Activated T-helper 17 cell treated with anti-CD3 and anti-CD28 coated beads, Interleukin-2, amount 50 U/mL, for 72 hours (primary cell): ENCODE measurements around the gene MEDAG. TPM values are rescaled to one million over a fixed set of nuclear protein-coding genes. Genes with fewer than 3 reads are reported as not detected.

Source experiments
- ATAC-seq: fragments of 150-1000 bp; cut with Tn5 transposase; replicated peaks from 2 replicates; pipeline ENCODE4 v1.10.0; 2021; ENCODE audit warnings: mild to moderate bottlenecking, moderate library complexity
- H3K27ac Mint-ChIP-seq: one replicate; pipeline ENCODE4 v1.8.0; 2022; ENCODE audit warnings: mixed read lengths
- H3K27me3 Mint-ChIP-seq: one replicate; pipeline ENCODE4 v1.8.0; 2022; ENCODE audit warnings: mixed read lengths
- H3K36me3 Mint-ChIP-seq: one replicate; pipeline ENCODE4 v1.8.0; 2022; ENCODE audit warnings: low read depth, mild to moderate bottlenecking, mixed read lengths
- H3K4me1 Mint-ChIP-seq: one replicate; pipeline ENCODE4 v1.8.0; 2022; ENCODE audit warnings: mixed read lengths
- H3K4me3 Mint-ChIP-seq: one replicate; pipeline ENCODE4 v1.8.0; 2022; ENCODE audit warnings: mild to moderate bottlenecking, mixed read lengths
- H3K9me3 Mint-ChIP-seq: one replicate; pipeline ENCODE4 v1.8.0; 2022; ENCODE audit warnings: mixed read lengths
- total RNA-seq, 2 donors: library from RNA; stranded (reverse); gene quantifications; one replicate each; pipeline ENCODE4 v1.2.3, GENCODE V29; 2022

Gene MEDAG
- total RNA-seq: under 1 TPM in 1 of 2 donors, not detected in 1; 0.21 TPM

DNA sequence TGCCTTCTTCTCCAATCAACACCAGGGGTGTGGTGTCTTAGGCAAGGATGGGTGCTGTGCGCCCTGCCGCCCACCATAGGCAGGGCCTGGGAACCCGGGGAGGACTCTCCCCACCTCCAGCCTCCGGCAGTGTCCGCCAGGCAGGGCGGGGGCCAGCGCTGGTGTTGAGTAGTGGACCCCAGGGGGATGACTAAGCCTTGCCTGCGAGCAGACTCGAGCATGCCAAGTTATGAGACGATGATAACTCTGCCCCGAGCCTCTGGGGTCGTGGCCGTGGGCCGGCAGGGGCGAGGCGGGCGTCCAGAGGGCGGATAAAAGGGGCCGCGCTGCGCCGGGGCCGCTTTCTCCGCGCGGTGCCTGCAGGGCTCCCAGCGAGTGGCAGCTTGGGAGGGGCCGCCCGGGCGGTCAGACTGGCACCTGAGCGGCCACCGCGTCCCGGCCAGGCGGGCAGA, at the start of gene MEDAG:
MEDAG (plus strand) TSS at position 340 of the 452 bp plus-strand sequence. CDS start 245 bp downstream, outside the sequence.
- Mint-ChIP-seq H3K36me3 (no peaks in the 10 kb centered on the region), H3K27me3 (peaks cover 37% of the 10 kb centered on the region), H3K4me1 (peaks cover 7% of the 10 kb centered on the region), H3K4me3 (peak within 1 kb of the TSS; percentile 1), H3K9me3 (no peaks in the 10 kb centered on the region), H3K27ac (no peak within 1 kb of the TSS)
- no peak for ATAC-seq

DNA sequence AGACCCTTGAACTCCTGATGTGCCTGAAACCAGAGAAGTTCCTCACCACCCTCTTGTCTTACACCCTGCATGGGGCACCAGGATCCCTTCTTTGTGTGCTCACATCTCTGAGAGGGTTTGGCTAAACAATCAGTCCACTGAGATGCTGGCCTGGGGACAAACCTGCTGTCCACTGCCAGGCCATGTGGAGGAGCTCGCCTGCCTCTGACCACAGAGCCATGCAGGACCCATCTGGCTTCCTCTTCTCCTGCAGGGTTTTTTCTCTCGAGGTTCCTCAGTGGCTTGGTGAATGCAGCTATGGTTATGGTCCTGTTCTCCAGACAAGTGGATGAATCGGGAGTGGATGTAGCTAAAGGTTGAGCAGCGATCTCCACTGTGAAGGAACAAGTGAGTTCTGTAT, 49.1 kb upstream of the MEDAG start:
- Mint-ChIP-seq H3K36me3 (no peaks in the 10 kb centered on the region), H3K27ac (no peak overlapping the region), H3K9me3 (no peaks in the 10 kb centered on the region), H3K4me3 (no peak overlapping the region), H3K27me3 (peaks cover 4% of the 10 kb centered on the region), H3K4me1 (peaks cover 4% of the 10 kb centered on the region)
- ATAC-seq: no peak

DNA sequence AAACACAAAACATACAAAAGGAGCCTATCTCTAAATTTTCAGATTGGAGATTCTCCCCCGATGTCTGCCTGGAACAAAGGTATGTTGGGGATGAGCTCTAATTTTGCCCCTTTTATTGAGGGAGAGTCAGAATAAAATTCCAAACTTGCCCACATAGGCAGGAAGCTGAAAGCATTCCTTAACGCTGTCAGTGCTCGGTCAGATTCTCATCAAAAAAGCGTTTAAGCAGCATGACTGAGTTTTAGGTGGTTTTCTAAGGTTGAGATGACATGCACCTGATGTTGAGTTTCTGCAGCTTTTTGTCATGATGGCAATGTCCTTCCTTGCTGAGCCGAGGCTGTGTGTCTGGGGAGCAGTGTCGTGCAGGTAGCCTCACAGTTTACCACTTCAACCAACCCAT, 48.4 kb upstream of the MEDAG start:
- Mint-ChIP-seq H3K4me3 (no peak overlapping the region), H3K9me3 (no peaks in the 10 kb centered on the region), H3K4me1 (peaks cover under 1% of the 10 kb centered on the region), H3K27ac (no peak overlapping the region), H3K36me3 (no peaks in the 10 kb centered on the region), H3K27me3 (peaks cover under 1% of the 10 kb centered on the region)
- no peak for ATAC-seq

DNA sequence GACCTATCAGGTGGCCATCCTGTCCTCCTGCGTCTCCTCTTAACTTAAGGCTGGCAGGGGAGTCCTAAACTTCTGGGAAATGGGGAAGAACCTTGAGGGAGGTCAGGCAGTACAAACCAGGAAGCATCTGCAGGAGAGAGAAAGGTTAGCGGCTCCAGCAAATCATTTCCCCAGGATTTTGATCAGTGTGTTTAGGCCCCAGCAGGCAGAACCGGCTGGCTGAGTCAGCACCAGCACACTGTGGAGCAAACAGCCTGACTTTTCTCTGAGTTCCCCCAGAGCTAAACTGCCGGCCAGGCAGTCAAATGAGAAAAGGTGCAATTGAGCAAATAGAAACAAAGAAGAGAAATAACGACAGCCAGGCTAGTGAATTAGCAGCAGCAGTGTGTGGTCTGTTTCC, 46.7 kb upstream of the MEDAG start:
- no peaks in the 10 kb centered on the region for H3K36me3 Mint-ChIP-seq
- no peak overlapping the region for H3K27ac Mint-ChIP-seq
- H3K4me3 Mint-ChIP-seq: no peak overlapping the region

DNA sequence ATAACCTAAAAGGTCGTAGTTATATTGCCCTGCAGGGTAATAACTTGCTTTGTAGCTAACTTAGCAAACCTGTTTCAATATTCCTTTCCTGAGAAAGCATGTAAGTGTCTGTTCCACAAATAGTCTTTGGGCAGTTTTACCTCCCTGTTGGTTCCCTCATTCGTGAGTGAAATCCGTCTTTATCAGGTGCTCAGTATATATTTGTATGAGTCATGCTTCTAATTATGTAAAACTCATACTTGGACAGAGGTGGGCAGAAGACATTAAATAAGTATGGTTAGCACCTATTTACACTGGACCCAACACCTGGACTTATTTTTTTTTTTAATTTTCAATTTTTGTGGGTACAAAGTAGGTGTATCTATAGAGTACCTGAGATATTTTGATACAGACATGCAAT, 44.9 kb upstream of the MEDAG start:
- Mint-ChIP-seq H3K27me3 (peaks cover 9% of the 10 kb centered on the region), H3K36me3 (no peaks in the 10 kb centered on the region), H3K4me1 (peaks cover 9% of the 10 kb centered on the region), H3K4me3 (no peak overlapping the region), H3K27ac (no peak overlapping the region), H3K9me3 (no peaks in the 10 kb centered on the region)
- no peak for ATAC-seq

More for the DNA sequence above, 46.7 kb upstream of the MEDAG start:
- no peak for ATAC-seq
- H3K9me3 Mint-ChIP-seq: no peaks in the 10 kb centered on the region
- no peaks in the 10 kb centered on the region for H3K4me1 Mint-ChIP-seq
- H3K27me3 Mint-ChIP-seq: peaks cover 5% of the 10 kb centered on the region

DNA sequence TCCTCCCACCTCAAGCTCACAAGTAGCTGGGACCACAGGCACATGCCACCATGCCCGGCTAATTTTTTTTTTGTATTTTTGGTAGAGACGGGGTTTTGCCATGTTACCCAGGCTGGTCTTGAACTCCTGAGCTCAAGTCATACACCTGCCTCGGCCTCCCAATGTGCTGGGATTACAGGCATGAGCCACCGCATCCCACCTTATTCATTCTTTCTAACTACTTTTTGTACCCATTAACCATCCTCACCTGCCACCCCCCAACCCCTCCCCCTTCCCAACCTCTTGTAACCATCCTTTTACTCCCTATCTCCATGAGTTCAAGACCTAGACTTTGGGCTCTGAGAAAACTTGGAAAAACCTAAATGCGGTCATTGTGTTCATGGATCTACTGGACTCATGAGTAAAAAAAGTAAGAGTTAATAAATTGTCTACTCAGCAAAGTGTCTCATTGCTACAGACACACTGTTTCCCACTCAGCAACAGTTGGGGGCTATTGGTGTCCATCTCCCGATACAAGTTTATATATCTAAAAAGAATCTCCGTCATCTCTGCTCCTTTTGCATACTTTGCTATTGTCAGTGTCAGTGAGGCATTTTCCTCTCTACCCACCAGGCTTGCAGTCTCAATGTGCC, 44.1 kb upstream of the MEDAG start:
- Mint-ChIP-seq H3K4me1 (peaks cover 9% of the 10 kb centered on the region), H3K36me3 (no peaks in the 10 kb centered on the region), H3K27me3 (peaks cover 9% of the 10 kb centered on the region), H3K9me3 (no peaks in the 10 kb centered on the region), H3K4me3 (no peak overlapping the region), H3K27ac (no peak overlapping the region)
- no peak for ATAC-seq

DNA sequence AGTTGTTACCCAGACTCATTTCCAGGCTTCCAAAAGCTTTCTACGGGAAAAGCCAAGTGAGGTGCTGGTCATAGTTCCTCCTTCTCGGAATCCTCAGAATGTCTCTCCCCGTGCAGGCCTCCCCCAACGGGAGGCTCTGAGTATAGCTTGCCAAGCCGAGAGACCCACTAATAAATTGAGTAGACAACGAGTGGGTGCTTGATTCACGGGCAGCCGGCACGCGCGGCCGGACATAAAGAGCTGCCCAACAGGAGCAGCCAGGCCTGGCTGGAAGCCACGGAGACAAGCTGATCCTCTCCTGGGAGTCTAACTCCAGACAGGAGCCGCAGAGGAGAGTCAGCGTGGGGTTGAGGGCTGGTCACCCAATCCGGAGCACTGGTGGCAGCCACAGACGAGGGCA, 43.4 kb upstream of the MEDAG start:
- no peaks in the 10 kb centered on the region for H3K36me3 Mint-ChIP-seq
- no peak overlapping the region for H3K4me3 Mint-ChIP-seq
- H3K9me3 Mint-ChIP-seq: no peaks in the 10 kb centered on the region
- peaks cover 9% of the 10 kb centered on the region for H3K27me3 Mint-ChIP-seq
- no peak overlapping the region for H3K27ac Mint-ChIP-seq
- ATAC-seq: no peak
- H3K4me1 Mint-ChIP-seq: peaks cover 9% of the 10 kb centered on the region

DNA sequence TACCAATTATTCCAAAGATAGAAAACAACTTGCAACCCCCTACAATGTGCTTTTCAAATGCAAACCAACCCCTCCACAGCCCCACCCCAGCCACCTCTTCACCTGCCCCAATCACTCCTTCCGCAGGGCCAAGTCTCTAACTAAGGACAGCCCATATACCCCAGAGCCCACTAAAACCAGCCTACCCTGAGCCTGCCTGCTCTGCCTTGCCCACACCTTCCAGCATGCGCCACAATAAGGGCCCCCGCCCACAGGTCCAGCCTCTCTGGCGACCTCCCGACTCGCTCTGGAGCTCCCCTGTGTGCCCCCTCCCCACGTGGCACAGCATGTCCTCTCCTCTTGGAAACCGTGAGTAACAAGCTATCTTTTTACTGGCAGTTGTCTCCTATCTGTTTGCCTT, 42.8 kb upstream of the MEDAG start:
- Mint-ChIP-seq H3K9me3 (no peaks in the 10 kb centered on the region), H3K36me3 (no peaks in the 10 kb centered on the region), H3K4me1 (peaks cover 9% of the 10 kb centered on the region), H3K27ac (no peak overlapping the region), H3K27me3 (peaks cover 9% of the 10 kb centered on the region), H3K4me3 (no peak overlapping the region)
- no peak for ATAC-seq

DNA sequence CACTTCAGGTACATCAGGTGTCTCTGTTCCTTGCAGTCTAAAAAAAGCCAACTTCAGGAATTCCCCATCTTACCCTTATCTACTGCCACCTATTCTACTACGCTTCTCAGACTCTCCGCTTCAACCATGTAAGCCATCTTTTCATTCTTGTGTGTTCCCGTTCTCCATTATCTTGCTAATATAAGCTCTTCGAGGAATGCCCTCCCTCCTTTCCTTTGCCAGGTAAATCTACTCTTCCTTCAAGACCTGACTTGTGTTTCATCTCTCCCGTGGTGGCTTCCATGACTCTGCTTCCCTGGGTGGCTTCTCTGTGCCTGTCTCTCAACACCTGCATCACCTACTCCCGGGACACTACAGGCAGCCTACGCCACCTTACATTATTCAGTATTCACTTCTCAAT, 42.3 kb upstream of the MEDAG start:
- H3K27ac Mint-ChIP-seq: no peak overlapping the region
- ATAC-seq: no peak

DNA sequence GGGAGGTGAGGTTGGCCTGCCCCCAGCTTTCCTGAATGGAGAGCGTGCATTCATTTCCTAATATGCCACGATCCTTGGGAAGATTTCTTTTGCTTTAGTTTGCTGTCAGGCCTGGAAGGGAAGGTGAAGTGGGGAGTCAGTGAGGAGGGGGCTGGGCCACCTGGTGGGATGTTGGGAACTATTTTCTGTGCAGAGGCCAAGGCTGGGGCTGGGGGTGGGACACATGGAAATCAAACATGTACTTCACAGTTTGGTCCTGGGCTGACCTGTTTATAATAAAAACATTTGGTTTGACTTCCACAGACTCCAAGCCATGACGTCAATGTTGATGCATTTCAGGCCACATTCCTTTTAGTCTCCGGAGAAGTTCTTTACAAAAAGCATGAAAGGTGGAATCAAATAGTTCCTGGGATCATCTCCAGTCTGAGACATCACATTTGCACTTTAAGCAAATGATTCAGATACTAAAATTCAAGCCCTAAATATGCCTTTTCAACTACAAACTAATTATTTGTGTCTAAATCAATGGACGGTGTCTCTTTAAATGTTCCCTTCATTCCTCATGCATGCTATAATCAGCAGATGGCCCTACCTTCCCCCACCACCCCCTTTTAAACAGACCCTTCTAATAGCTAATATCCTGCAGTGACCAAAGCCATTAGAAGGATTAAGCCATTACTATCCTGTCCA, 41.5 kb upstream of the MEDAG start:
- peaks cover 9% of the 10 kb centered on the region for H3K27me3 Mint-ChIP-seq
- H3K4me3 Mint-ChIP-seq: no peak overlapping the region
- ATAC-seq: no peak
- H3K4me1 Mint-ChIP-seq: peaks cover 9% of the 10 kb centered on the region
- H3K27ac Mint-ChIP-seq: no peak overlapping the region
- no peaks in the 10 kb centered on the region for H3K9me3 Mint-ChIP-seq
- H3K36me3 Mint-ChIP-seq: no peaks in the 10 kb centered on the region

More for the DNA sequence above, 42.3 kb upstream of the MEDAG start:
- peaks cover 9% of the 10 kb centered on the region for H3K27me3 Mint-ChIP-seq
- no peaks in the 10 kb centered on the region for H3K9me3 Mint-ChIP-seq
- H3K4me3 Mint-ChIP-seq: no peak overlapping the region
- peaks cover 9% of the 10 kb centered on the region for H3K4me1 Mint-ChIP-seq
- H3K36me3 Mint-ChIP-seq: no peaks in the 10 kb centered on the region

DNA sequence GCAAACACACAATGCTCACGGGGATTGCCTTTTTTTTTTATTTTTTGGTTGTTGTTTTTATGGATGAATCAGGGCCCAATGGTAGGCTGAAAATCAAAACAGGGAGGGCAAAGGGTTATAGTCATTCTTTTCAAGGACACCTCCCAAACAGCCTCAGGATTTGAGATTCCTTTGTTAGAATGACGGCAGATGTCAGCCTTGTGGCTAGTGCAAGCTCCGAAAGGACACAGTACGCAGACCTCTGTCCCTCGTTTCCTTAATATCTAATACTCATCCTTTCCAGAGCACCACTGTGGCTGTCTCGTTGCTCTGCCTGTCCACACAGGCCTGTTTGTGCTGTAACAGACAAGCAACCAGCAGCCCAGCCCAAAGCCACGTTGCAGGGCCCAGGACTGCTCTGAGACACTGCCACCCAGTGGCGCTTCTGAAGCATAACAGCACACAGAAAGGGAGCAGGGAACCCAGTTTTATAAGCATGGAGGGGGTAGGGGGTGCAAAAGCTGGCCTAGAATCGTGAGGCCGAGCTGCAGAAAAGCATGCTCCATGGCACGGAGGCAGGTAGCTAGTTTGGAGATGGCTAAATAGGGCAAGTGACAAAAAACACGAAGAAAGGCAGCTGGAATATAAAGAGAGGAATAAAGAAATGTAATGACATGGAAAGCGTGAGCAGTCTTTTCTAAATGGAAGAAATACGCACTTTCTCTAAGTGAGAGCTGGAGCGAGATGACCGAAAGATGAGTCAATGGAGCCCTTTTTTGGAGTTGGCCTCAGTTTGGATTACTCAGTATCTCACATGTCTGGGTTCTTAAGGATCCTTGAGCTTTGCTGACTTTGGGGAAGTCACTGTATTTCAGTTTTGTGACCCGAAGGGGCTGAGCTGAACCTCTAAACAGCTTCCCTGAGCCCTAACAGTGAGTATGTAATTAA, 40.7 kb upstream of the MEDAG start:
- Mint-ChIP-seq H3K27ac (peak overlapping the region; percentile 36), H3K36me3 (no peaks in the 10 kb centered on the region), H3K9me3 (no peaks in the 10 kb centered on the region), H3K4me3 (peak overlapping the region; percentile 30), H3K4me1 (peaks cover 9% of the 10 kb centered on the region), H3K27me3 (peaks cover 9% of the 10 kb centered on the region)
- peak; percentile 87 for ATAC-seq

DNA sequence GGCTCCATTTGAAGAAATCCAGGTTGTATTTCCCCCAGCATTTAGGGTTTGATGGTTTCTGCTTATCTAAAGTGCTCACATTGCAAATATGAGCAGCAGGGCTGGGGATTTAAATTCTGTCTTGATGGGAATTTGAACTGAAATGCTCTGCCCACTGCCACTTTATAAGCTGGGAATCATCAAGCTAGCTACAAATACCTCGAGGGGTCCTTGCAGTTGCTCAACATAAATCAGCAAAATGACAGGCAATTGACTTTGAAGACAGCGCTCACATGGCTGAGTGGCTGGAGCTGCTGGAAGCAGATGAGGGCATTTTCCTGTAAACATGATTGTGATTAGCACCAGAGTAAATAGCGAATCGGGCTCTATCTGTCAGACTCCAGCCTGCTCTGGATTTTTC, 39.4 kb upstream of the MEDAG start:
- Mint-ChIP-seq H3K9me3 (no peaks in the 10 kb centered on the region), H3K27me3 (peaks cover 9% of the 10 kb centered on the region), H3K4me3 (no peak overlapping the region), H3K4me1 (peaks cover 9% of the 10 kb centered on the region), H3K27ac (no peak overlapping the region), H3K36me3 (no peaks in the 10 kb centered on the region)
- no peak for ATAC-seq

DNA sequence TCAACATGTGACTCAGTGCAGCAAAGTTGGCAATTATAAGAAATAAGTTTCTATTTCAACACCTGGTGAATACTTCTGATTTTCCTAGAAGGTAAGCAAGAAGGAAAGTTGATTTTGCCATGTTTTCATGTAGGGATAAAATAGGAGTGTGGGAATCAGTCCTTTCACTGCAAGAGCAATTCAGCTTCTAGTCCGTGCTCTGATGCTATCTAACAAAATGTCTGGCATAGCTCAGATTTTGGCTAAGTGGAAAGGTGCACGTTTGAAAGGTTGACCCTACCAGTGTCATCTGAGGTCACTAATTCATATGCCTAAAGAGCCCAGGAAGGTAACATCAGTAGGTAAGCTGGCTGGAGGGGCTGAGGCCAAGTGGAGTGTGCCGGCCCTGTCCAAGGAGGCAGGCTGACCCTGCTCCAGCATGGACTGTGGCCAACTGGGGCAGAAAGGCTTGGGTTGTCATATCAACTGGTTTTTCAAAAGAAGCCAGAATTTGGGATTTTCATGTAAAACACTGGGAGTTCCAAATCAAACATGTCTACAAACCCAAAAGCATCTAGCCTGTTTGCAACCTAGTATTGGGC, 38.9 kb upstream of the MEDAG start:
- Mint-ChIP-seq H3K4me3 (no peak overlapping the region), H3K27ac (no peak overlapping the region), H3K36me3 (no peaks in the 10 kb centered on the region), H3K27me3 (peaks cover 9% of the 10 kb centered on the region), H3K9me3 (no peaks in the 10 kb centered on the region), H3K4me1 (peaks cover 9% of the 10 kb centered on the region)
- no peak for ATAC-seq

DNA sequence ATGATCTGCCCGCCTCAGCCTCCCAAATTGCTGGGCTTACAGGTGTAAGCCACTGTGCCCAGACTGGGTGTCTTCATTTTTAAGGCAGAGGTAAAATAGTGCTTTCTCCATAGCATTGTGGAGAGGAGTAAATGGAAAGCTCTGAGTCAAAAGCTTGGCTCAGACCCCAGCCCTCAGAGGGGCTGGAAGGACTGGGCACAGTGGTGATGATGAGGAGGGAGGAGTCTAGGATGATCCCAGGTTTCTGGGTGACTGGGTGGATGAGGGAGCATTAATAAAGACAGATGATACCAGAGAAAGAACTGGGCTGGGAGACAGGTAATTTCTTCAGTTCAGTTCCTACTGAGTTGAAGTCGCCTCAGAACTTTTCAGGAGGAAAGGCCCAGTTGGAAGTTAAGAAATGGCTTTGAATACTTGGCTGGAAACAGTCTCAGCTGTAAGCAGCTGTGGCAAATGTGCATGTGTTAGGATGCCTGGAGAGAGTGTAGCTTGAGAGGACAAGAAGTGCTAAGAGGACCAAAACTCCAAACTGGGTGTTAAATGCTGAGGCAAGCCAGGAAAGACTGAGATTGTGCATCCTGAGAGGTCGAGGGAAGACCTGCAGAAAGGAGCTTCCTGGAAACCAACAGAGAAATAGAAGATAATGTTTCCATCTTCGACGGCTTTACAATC, 37.1 kb upstream of the MEDAG start:
- Mint-ChIP-seq H3K9me3 (no peaks in the 10 kb centered on the region), H3K27me3 (peaks cover 5% of the 10 kb centered on the region), H3K4me1 (peaks cover 9% of the 10 kb centered on the region), H3K27ac (no peak overlapping the region), H3K36me3 (no peaks in the 10 kb centered on the region), H3K4me3 (no peak overlapping the region)
- ATAC-seq: no peak
